HCT116 (cell line): ENCODE data around the gene HMCN2. TPM values are rescaled to one million over a fixed set of nuclear protein-coding genes. Genes with fewer than 3 reads are reported as not detected.

Experiments
- ATAC-seq: fragments of 200-7000 bp; cut with Tn5 transposase; 2 replicates; pipeline ENCODE4 v1.9.1; 2020; ENCODE audit warnings: mild to moderate bottlenecking, moderate library complexity
- BruUV-seq: library from RNA; stranded (reverse); fragments of 400-500 nt; replicated peaks from 2 replicates; lab custom pipeline; 2021; lab: Mats Ljungman, UMichigan
- CTCF ChIA-PET: fragments of 300-600 bp; sonication (Branson Sonifier 250); formaldehyde crosslinking; loops from one replicate; lab custom pipeline; 2021; ENCODE audit warnings: antibody characterized with exemption; lab: Charles Lee
- POLR2A ChIA-PET: fragments of 300-600, 350-600 bp; sonication (Branson Sonifier 250); formaldehyde crosslinking; loops from one replicate; lab custom pipeline; 2021; ENCODE audit warnings: antibody characterized with exemption; lab: Charles Lee
- RAD21 ChIA-PET, 2 experiments: fragments of 300-600 bp; sonication (Branson Sonifier 250); formaldehyde crosslinking; loops; one replicate each; lab custom pipeline; 2023; ENCODE audit warnings: low total read pairs in 2 of 2; ENCODE audit not compliant: uncharacterized antibody in 2 of 2, unreplicated experiment in 2 of 2, low non-redundant PET in 1 of 2; lab: Charles Lee
- DNase-seq: peaks from one replicate; pipeline ENCODE4 v3.0.0-alpha.2; 2010; ENCODE audit warnings: low read depth, low spot score
- H2AFZ ChIP-seq: fragments of 200-600 bp; shearing (Covaris generic), sonication (generic); 2 replicates; pipeline ENCODE4 v1.6.1; 2017; ENCODE audit warnings: low read depth, mixed run types, mixed read lengths, antibody characterized with exemption, low read length; ENCODE audit not compliant: poor library complexity, severe bottlenecking
- H3K27ac ChIP-seq: 2 replicates; pipeline ENCODE4 v1.5.1; 2012; ENCODE audit warnings: low read depth, low read length
- H3K27me3 ChIP-seq: fragments of 200-600 bp; sonication (generic); 2 replicates; pipeline ENCODE4 v1.6.1; 2016; ENCODE audit warnings: mixed run types, low read length, mixed read lengths; ENCODE audit not compliant: insufficient read depth
- H3K36me3 ChIP-seq, 2 experiments: fragments of 200-500 bp in 1 of 2; fragments of 200-600 bp in 1 of 2; sonication (Bioruptor generic) in 1 of 2; sonication (generic) in 1 of 2; 2 replicates each; pipeline versions ENCODE4 v1.5.1 to v1.6.1; 2014 to 2016; ENCODE audit warnings: low read length in 2 of 2, inconsistent platforms in 1 of 2, mixed read lengths in 1 of 2, mixed run types in 1 of 2; ENCODE audit not compliant: insufficient read depth in 2 of 2, control insufficient read depth in 1 of 2
- H3K4me1 ChIP-seq, 2 experiments: fragments of 200-600 bp in 1 of 2; sonication (generic) in 1 of 2; 2 replicates each; pipeline versions ENCODE4 v1.5.1 to v1.6.1; 2012 to 2017; ENCODE audit warnings: low read length in 2 of 2, inconsistent platforms in 1 of 2, mild to moderate bottlenecking in 1 of 2, mixed read lengths in 1 of 2, mixed run types in 1 of 2, moderate library complexity in 1 of 2; ENCODE audit not compliant: insufficient read depth in 2 of 2, control insufficient read depth in 1 of 2
- H3K4me2 ChIP-seq: fragments of 200-600 bp; sonication (generic); 2 replicates; pipeline ENCODE4 v1.6.1; 2017; ENCODE audit warnings: mixed run types, low read length, mixed read lengths
- H3K4me3 ChIP-seq, 2 experiments: fragments of 200-600 bp in 1 of 2; sonication (generic) in 1 of 2; replicated peaks in 1 of 2; 2 replicates each; pipeline ENCODE4 v1.5.1; 2011 to 2016; ENCODE audit warnings: low read length in 2 of 2, control low read depth in 1 of 2, low read depth in 1 of 2, mild to moderate bottlenecking in 1 of 2, mixed read lengths in 1 of 2, mixed run types in 1 of 2
- H3K79me2 ChIP-seq: fragments of 200-600 bp; sonication (generic); 2 replicates; pipeline ENCODE4 v1.6.1; 2017; ENCODE audit warnings: mild to moderate bottlenecking, mixed run types, low read length, moderate library complexity, mixed read lengths; ENCODE audit not compliant: insufficient read depth
- H3K9ac ChIP-seq: fragments of 200-600 bp; sonication (generic); 2 replicates; pipeline ENCODE4 v1.6.1; 2016; ENCODE audit warnings: low read length, mixed read lengths
- H3K9me2 ChIP-seq: fragments of 200-600 bp; sonication (generic), shearing (Covaris generic); 2 replicates; pipeline ENCODE4 v1.6.1; 2017; ENCODE audit warnings: mixed run types, mild to moderate bottlenecking, moderate library complexity; ENCODE audit not compliant: insufficient read depth
- H3K9me3 ChIP-seq, 2 experiments: fragments of 200-500 bp in 1 of 2; fragments of 200-600 bp in 1 of 2; sonication (Bioruptor generic) in 1 of 2; sonication (generic) in 1 of 2; 2 replicates each; pipeline ENCODE4 v1.6.1; 2014 to 2017; ENCODE audit warnings: low read length in 2 of 2, mixed read lengths in 2 of 2, inconsistent platforms in 1 of 2, low read depth in 1 of 2, mild to moderate bottlenecking in 1 of 2, mixed run types in 1 of 2, moderate library complexity in 1 of 2; ENCODE audit not compliant: control insufficient read depth in 1 of 2, insufficient read depth in 1 of 2
- H4K20me1 ChIP-seq: fragments of 200-600 bp; sonication (generic), shearing (Covaris generic); 2 replicates; pipeline ENCODE4 v1.6.1; 2017; ENCODE audit warnings: mixed run types, mild to moderate bottlenecking, moderate library complexity; ENCODE audit not compliant: insufficient read depth
- CBX3 ChIP-seq: IDR thresholded peaks from 2 replicates; pipeline ENCODE4 v1.6.1; 2012; ENCODE audit warnings: low read depth
- CEBPB ChIP-seq: IDR thresholded peaks from 2 replicates; pipeline ENCODE4 v1.6.1; 2012; ENCODE audit warnings: low read depth
- EGR1 ChIP-seq: IDR thresholded peaks from 2 replicates; pipeline ENCODE4 v1.6.1; 2012; ENCODE audit warnings: low read depth
- ELF1 ChIP-seq: IDR thresholded peaks from 2 replicates; pipeline ENCODE4 v1.6.1; 2012; ENCODE audit warnings: low read depth, borderline replicate concordance
- EZH2phosphoT487 ChIP-seq: fragments of 200-600 bp; IDR thresholded peaks from 2 replicates; pipeline ENCODE4 v1.6.1; 2018; ENCODE audit warnings: antibody characterized with exemption, borderline replicate concordance
- FOSL1 ChIP-seq: IDR thresholded peaks from 2 replicates; pipeline ENCODE4 v1.6.1; 2012; ENCODE audit warnings: low read depth
- POLR2A ChIP-seq: IDR thresholded peaks from 2 replicates; pipeline ENCODE4 v1.7.0; 2011; ENCODE audit warnings: borderline replicate concordance; ENCODE audit not compliant: insufficient read depth, insufficient read length; ENCODE audit errors: extremely low read depth
- POLR2AphosphoS5 ChIP-seq: IDR thresholded peaks from 2 replicates; pipeline ENCODE4 v1.6.1; 2011; ENCODE audit warnings: mild to moderate bottlenecking, low read depth, low read length, moderate library complexity
- REST ChIP-seq: IDR thresholded peaks from 2 replicates; pipeline ENCODE4 v1.6.1; 2012; ENCODE audit warnings: low read depth
- SIN3A ChIP-seq: IDR thresholded peaks from 2 replicates; pipeline ENCODE4 v1.6.1; 2012; ENCODE audit warnings: low read depth
- SP1 ChIP-seq: IDR thresholded peaks from 2 replicates; pipeline ENCODE4 v1.6.1; 2012; ENCODE audit warnings: low read depth
- SRF ChIP-seq: IDR thresholded peaks from 2 replicates; pipeline ENCODE4 v1.6.1; 2012; ENCODE audit warnings: low read depth
- TCF7L2 ChIP-seq: IDR thresholded peaks from 2 replicates; pipeline ENCODE4 v1.7.0; 2011; ENCODE audit warnings: borderline replicate concordance, inconsistent platforms; ENCODE audit not compliant: insufficient read depth, insufficient read length; ENCODE audit errors: extremely low read depth
- YY1 ChIP-seq: IDR thresholded peaks from 2 replicates; pipeline ENCODE4 v1.6.1; 2011; ENCODE audit warnings: low read length, low read depth, moderate library complexity, mild to moderate bottlenecking; ENCODE audit not compliant: insufficient replicate concordance; ENCODE audit errors: extremely low read depth
- ZBTB33 ChIP-seq: IDR thresholded peaks from 2 replicates; pipeline ENCODE4 v1.6.1; 2011; ENCODE audit warnings: mild to moderate bottlenecking, low read length, moderate library complexity; ENCODE audit not compliant: insufficient replicate concordance; ENCODE audit errors: extremely low read depth
- ZFX ChIP-seq: fragments of 450-650 bp; IDR thresholded peaks from 2 replicates; pipeline ENCODE4 v1.6.1; 2017
- ZNF274 ChIP-seq: fragments of 200-500 bp; sonication (Bioruptor generic); IDR thresholded peaks from 2 replicates; pipeline ENCODE4 v1.6.1; 2014; ENCODE audit warnings: mild to moderate bottlenecking, low read depth, low read length, inconsistent platforms
- intact Hi-C: fragments of 100-400 bp; cut with micrococcal nuclease; formaldehyde crosslinking; loops from 2 replicates; pipeline ENCODE4 v1.10.0; 2022
- total RNA-seq: library from RNA; stranded (reverse); gene quantifications from one replicate; pipeline ENCODE4 v1.2.1, GENCODE V29; 2021; ENCODE audit not compliant: unreplicated experiment
- TF ChIP-seq, protein P1 (sequence below), 3 experiments: fragments of 200-600 bp in 1 of 3; sonication (generic) in 1 of 3; IDR thresholded peaks in 2 of 3; conservative IDR thresholded peaks in 1 of 3; 2 replicates each; pipeline ENCODE4 v1.5.1; 2012 to 2017; ENCODE audit warnings: low read depth in 2 of 3, low read length in 2 of 3, antibody characterized with exemption in 1 of 3, borderline replicate concordance in 1 of 3, control low read depth in 1 of 3, mild to moderate bottlenecking in 1 of 3, mixed read lengths in 1 of 3, mixed run types in 1 of 3, moderate library complexity in 1 of 3; ENCODE audit not compliant: insufficient read depth in 1 of 3
- TF ChIP-seq, protein P2 (sequence below): IDR thresholded peaks from 2 replicates; pipeline ENCODE4 v1.6.1; 2012

The HMCN2 gene
- total RNA-seq, 1 experiment from 2014 or later = 0.22 TPM

- H3K9ac ChIP-seq = no peak overlapping the region
- RAD21 ChIA-PET = no interaction called here
- H3K27me3 ChIP-seq = peaks cover 4% of the 10 kb centered on the region; the same call in 1 of the 2 replicates
- TF ChIP-seq CEBPB = no peak
- no peak for TF ChIP-seq YY1
- no peak for TF ChIP-seq REST
- TF ChIP-seq TCF7L2 = no peak
- TF ChIP-seq SP1 = no peak
- no peak for TF ChIP-seq CBX3
- no peak for TF ChIP-seq POLR2AphosphoS5
- TF ChIP-seq SRF = no peak
- no peak for TF ChIP-seq EGR1
- TF ChIP-seq, protein P1, sequence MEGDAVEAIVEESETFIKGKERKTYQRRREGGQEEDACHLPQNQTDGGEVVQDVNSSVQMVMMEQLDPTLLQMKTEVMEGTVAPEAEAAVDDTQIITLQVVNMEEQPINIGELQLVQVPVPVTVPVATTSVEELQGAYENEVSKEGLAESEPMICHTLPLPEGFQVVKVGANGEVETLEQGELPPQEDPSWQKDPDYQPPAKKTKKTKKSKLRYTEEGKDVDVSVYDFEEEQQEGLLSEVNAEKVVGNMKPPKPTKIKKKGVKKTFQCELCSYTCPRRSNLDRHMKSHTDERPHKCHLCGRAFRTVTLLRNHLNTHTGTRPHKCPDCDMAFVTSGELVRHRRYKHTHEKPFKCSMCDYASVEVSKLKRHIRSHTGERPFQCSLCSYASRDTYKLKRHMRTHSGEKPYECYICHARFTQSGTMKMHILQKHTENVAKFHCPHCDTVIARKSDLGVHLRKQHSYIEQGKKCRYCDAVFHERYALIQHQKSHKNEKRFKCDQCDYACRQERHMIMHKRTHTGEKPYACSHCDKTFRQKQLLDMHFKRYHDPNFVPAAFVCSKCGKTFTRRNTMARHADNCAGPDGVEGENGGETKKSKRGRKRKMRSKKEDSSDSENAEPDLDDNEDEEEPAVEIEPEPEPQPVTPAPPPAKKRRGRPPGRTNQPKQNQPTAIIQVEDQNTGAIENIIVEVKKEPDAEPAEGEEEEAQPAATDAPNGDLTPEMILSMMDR (IDR thresholded peaks at IDR 0.05 in 2 of 3, conservative IDR thresholded peaks at IDR 0.05 in 1 of 3; ENCODE audit: borderline replicate concordance in 1 of 3, insufficient read depth in 1 of 3, low read depth in 2 of 3, low read length in 2 of 3) = no peak
- no peak for TF ChIP-seq ELF1
- TF ChIP-seq POLR2A = no peak
- TF ChIP-seq SIN3A = no peak
- TF ChIP-seq ZFX = no peak
- no peak for TF ChIP-seq ZBTB33
- TF ChIP-seq EZH2phosphoT487 = no peak
- TF ChIP-seq, protein P2, sequence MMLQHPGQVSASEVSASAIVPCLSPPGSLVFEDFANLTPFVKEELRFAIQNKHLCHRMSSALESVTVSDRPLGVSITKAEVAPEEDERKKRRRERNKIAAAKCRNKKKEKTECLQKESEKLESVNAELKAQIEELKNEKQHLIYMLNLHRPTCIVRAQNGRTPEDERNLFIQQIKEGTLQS = no peak
- TF ChIP-seq ZNF274 = no peak
- TF ChIP-seq FOSL1 = no peak
- CTCF ChIA-PET = no interaction called here
- no peak overlapping the region for H2AFZ ChIP-seq
- no peaks in the 10 kb centered on the region for H3K79me2 ChIP-seq
- no peak for DNase-seq
- ATAC-seq = no peak
- H4K20me1 ChIP-seq = no peaks in the 10 kb centered on the region
- no peak overlapping the region for H3K4me3 ChIP-seq
- H3K9me2 ChIP-seq = no peaks in the 10 kb centered on the region
- no peak overlapping the region for H3K27ac ChIP-seq
- no peaks in the 10 kb centered on the region for H3K36me3 ChIP-seq
- H3K4me2 ChIP-seq = no peak overlapping the region
- H3K9me3 ChIP-seq = no peaks in the 10 kb centered on the region
- BruUV-seq = no TSS peak
- H3K4me1 ChIP-seq = peaks cover 4 to 9% of the 10 kb centered on the region in 2 experiments; a peak in 3 of 4 replicates
- intact Hi-C loops = no loop called here
- POLR2A ChIA-PET = no interaction called here
Measured at GRCh38 chr9:130267930-130268329, 2.4 kb downstream of the HMCN2 start.
